ENCODE measurements around the gene ZBTB20.

Gene ZBTB20

DNA sequence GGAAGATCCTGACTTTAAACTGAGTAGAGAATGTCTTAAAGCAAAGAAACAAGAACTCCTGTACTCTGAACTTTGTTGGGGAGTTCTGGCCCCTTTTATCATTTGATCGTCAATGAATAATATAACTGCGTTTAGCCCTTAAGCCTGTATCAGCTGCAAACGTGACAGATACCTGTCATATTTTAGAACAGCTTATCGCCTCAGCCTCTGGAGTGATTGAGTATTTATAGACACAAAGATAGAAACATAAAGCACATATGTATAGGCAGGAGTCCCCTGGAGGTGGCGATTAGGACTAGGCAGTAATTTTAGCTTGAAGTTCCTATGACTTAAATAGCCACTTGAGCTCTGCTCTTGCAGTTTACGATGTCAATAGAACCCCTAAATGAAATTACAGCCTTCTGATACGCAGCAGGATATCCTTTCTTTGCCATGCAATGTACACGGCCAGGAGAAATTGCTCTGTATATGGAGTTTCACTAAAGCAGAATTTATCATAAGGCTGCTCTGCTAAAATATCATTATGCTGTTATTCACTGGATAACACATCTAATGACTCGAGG lies 531.5 kb downstream of the ZBTB20 start:
- DNase-seq = no peak

DNA sequence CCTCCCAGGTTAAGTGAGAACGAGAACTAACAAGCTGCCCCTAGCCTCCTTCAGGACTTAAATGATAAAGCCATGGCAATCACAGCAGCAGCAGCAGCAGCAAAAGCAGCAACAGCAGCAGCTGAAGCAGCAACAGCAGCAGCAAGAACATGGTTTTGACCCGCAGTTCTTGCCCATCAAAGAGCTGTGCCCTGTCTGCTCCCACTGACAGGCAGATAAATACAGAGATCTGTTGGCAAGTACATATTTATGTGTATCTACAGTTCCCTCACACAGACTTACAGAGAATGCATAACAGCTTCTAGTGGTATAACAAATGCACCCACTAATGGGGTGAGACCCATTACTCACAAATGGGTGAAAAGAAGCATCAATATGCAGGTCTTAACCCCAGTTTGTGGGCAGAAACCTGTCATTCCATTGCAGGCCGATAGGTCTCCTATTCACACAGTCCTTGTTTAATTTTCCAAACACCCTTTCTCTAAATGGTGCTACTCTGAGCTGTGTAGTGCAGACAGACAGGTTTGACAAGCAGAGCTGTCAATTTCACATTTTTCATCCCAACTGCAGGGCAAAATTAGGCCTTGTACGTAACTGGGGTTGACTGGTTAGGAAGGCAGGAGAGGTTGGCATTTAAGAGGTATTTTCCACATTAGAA lies 537.0 kb downstream of the ZBTB20 start:
- DNase-seq = no peak

GRCh38 chr3:114608293-114608692 lies 538.8 kb downstream of the ZBTB20 start:
- DNase-seq = no peak

DNA sequence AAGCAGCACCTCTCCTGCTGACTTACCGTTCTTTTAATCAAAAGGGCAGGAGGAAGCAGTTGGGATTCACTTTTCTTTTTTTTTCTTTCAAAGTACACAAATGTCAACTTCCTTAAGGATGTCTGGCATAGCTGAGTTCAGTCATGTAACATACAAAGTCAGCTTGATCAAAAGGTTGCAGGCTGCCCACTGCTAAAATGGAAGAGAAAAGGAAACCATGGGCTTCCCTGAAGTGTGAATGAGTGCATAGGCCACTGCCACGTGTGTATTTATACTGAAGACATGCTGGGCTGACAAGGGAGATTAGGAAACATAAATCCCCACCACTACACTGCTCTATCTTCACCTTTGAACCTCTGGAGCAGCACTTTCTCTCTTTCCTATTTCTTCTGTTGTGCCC lies 540.8 kb downstream of the ZBTB20 start:
- no peak for DNase-seq

DNA sequence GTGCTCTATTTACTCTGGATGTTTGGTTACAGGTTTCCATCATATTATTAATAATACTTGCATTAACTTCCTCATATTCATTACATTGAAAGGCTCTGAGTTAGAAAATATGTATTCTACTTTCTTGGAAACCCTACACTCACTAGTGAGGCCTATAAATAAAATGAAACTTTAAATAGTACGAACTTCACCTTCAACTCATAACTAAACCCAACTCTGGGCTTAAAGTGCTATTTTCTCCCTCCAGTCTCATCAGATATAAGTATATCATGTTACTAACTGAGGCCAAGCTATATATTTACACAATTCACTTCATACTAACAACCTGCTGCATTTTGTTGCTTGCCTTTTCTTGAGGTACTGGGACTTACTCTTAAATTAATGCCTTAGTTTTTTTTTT lies 546.5 kb downstream of the ZBTB20 start:
- DNase-seq = no peak

DNA sequence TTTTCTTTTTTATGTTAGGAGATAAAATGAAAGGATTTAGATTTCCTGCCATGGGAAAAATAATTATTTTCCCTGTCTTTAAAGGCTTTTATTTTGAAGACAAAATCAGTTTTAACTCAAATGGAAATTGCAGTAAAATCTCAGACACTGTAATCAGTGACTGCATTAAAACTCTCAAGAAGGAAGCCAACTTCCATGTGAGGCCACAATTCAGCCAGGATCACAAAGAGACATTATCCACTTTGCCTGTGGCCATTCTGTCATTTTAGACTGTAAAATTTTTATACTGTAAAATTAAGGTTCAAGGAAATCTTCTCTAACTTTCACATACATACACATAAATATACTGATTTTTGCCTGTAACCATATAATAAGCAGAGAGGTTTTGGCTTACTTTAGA lies 549.2 kb downstream of the ZBTB20 start:
- DNase-seq = no peak

GRCh38 chr3:114597012-114597411 lies 550.1 kb downstream of the ZBTB20 start:
- DNase-seq = no peak

GRCh38 chr3:114596147-114596546 lies 550.9 kb downstream of the ZBTB20 start:
- DNase-seq = no peak

DNA sequence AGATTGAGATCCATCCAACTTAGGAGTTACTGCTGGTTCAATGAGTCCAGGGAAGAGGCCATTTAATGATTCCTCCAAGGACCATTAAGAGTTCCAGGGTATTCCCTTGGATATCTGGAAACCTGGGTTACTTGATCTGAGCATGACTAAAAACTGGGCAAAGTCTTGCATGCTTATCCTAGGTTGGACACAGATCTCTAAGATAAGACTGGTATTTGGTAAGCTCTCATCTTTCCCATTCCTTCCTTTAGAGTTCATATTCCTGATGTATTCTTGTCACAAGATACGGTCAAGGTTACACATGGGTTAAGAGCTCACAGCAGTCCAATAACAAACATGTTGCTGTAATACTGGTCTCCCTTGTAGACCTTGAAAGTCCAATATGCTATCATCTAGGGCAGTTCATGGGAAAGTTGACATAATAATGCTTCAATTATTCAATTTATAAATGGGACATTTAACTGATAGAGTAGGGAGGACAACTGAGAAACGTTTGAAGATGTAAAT lies 551.5 kb downstream of the ZBTB20 start:
- DNase-seq = no peak

DNA sequence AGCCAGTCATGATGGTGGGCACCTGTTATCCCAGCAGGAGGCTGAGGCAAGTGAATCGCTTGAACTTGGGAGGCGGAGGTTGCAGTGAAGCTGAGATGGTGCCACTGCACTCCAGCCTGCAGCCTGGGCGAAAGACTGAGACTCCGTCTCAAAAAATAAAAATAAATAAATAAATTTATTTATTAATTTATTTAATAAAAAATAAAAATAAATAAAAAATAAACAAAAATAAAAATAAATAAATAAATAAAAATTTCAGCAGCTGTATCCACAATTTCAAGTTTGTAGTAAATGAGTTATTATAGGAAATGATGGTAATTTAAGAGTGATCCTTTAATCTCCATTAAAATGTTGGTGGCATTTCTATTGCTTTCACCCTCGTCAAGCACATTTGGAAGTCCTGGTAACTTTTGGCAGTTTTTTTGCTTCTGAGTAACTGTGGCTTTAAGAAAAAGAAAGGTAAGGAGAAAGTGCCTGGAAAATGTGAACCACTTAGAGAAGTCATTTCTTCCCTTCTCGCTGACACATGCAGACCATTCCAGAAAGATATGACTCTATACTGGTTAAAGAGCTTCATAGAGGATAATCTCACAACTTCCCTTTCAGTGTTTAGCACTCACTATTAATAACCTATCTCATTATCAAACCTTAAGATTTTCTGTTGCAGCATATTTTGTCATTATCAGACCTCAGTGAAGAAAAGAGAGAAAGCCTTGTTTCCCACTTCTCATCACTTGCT lies 556.6 kb downstream of the ZBTB20 start:
- no peak for DNase-seq

DNA sequence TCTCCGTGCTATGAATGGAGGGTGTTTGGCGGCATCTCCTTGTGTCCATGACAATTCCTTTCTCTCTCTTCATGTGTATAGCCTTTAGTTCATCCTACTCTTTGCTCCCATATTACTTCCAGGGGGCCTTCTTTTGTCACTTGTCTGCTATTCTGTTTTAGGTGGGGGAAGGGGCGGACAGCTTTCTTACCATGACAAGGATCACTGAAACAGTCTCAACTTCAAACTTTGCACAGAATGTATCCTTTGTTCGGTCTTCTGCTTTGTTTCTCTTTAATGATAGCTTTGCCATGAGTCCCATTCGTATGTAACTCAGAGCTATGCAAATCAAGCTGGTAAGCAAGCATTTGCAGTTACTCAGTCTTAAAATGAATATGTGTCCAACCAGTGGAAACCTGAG lies 559.1 kb downstream of the ZBTB20 start:
- DNase-seq = no peak

- DNase-seq = no peak
Observed at GRCh38 chr3:114586119-114586518, 561.0 kb downstream of the ZBTB20 start.

DNA sequence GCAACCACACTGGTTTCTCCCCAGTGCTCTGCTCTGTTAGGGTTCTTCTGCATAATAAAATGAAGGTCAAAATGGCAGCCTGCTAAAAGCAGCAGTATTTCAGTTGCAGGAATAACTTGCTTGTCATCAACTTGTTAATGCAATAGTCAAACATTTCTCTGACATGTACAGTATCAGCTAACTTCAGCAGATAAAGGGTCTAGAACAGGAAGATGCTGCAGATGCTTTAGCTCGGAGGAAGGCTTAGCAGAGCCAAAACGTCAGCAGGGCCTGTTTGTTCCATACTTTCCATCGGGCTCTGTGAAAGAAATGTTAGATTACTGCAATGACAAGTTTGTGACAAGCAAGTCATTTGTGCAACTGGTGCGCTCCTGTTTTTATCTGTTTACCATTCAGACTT lies 561.4 kb downstream of the ZBTB20 start:
- no peak for DNase-seq

DNA sequence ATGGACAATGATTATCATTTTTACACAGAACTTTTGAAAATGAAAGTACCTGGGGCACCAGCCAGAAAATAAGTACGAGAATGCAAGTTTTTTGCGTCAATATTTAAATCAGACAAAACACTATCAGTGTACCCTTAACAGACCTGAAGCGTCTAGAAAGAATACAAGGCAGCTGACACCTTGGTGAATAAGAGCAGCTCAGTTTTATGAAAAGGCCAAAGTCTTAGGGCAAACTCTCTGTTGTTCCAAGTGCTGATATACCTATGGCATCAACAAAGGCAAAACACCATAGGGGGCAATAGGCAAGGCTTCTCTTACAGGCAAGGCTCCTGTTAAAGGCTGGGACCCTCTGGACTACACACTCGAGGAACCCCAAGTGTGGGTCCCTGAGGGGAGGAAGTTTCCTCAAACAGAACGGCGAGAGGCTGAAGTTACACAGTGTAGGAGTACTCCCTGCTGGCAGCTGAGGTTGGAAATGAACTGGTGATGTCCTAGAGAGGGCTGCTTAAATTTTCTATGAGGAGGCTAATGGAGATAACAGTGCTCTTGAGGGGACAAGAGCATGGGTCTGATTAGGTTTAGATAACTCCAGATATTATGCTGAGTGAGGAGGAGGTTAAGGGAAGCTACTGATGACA lies 562.2 kb downstream of the ZBTB20 start:
- no peak for DNase-seq

DNA sequence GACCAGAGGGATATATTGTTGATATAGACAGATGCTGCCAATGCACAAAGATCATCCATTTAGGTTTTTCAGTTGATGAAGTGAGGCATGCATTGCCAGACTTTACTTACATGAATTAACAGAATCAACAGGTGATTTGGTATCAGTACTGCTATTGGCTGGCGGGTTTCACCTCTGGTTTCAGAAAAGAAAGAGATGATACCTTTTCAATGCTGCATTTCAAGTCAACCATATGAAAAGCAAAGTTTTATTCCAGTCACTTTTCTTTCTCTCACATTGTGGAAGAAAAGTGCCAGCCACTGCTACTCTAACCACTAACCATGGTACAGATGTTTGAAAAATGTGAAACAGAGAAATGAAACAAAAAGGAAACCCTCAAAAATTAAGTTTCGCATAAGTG lies 564.2 kb downstream of the ZBTB20 start:
- no peak for DNase-seq

DNA sequence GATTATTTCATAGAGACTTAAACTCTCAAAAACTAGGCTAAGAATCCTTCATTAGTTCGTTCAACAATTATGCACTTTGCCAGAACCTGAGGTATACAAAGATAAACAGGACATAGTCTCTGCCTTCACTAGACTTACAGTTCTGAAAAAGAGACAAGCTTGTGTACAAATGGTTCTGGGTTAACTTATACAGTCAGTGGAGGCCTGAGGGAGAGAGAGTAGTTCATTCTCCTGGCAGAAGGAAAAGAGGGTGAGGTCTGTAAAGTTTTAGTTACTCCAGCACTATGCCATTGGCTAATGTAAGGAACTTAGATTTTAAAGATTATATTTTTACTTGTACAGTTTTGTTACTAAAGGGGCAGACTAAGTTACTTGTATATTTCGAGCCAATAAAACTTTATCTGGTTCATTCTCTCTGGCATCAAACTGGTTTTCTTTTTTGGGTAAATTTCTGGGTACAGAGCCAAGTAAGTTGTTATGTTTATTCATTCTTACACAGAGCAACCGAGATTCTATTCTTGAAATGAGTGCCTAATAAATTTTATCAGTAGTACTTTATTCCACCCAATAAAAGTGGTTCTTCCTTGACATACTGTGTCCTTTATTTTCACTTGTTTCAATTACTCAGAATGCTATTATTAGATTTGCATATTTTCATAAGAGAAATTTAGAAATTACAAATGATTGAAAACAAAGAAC lies 574.6 kb downstream of the ZBTB20 start:
- no peak for DNase-seq

DNA sequence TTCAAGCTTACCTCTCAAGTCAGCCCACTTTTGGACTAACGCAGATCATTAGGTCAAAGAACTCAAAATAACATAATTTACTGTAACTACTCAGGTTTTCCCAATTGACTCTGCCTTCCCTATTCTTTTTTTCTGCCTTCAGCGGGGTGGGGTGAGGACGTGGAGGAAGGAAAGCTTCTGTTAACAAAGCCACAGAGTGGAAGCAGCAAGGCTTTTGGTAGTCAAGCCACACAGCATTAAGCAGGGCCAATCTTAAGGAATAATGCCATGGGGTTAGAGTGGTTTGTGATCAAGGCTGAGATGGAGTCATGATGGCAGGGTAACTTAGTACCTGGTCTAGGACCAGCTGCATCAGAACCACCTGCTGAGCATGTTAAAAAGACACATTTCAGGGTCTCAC lies 575.7 kb downstream of the ZBTB20 start:
- DNase-seq = no peak

DNA sequence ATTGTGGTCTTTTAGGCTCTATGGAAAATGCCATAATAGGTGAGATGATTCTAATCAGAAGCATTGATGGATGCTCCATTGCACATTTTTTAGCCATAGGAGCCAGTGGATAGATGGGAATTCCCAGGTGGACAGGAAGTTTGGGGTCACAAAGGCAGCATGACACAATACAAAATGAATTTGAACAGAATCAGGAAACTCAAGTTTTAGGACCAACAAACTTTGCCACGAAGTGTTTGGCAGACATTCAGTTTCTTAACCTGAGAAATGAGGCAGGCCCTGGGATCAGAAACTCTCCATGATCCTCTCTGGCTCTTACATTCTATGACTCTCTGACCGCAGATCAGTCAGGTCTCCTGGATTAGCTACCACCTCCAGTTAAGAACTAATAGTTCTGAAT lies 577.9 kb downstream of the ZBTB20 start:
- DNase-seq = no peak

DNA sequence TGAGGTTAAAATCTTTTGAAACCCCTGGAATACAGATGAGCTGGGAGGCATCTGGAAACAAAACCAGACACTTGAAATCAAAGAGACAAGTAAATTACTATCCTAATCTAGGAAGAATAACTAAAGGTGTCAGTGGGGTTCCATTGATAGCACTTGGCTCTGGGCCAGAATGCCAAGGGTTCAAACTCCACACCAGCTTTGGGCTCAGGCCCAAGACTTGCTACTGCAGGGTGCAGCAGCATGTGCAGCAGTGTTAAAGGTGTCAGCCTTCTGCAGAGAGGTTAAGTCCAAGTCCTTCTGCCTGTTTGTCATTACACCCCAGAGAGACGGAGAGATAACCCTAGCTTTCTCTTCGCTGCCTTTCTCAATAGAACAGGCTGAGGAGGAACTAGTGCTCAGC lies 579.3 kb downstream of the ZBTB20 start:
- DNase-seq = no peak

- DNase-seq = no peak
Observed at GRCh38 chr3:114566767-114567166, 580.3 kb downstream of the ZBTB20 start.

- no peak for DNase-seq
Observed at GRCh38 chr3:114566162-114566755, 580.8 kb downstream of the ZBTB20 start.

- DNase-seq = no peak
Observed at GRCh38 chr3:114565216-114565615, 581.9 kb downstream of the ZBTB20 start.

GRCh38 chr3:114563720-114564119 lies 583.4 kb downstream of the ZBTB20 start:
- no peak for DNase-seq
